SK-N-MC (cell line): ENCODE data around the gene CAGE1.

Experiments used
- EZH2 ChIP-seq: fragments of 200-600 bp; sonication (generic); IDR thresholded peaks from one replicate; pipeline ENCODE4 v1.6.1; 2017; ENCODE audit warnings: antibody characterized with exemption
- FOXP2 ChIP-seq: optimal IDR thresholded peaks from 2 replicates; pipeline ENCODE3; 2011; ENCODE audit warnings: mild to moderate bottlenecking, moderate library complexity; ENCODE audit not compliant: insufficient read depth; ENCODE audit errors: extremely low read length, control extremely low read depth
- POLR2AphosphoS5 ChIP-seq: IDR thresholded peaks from 2 replicates; pipeline ENCODE4 v1.6.1; 2012; ENCODE audit warnings: mild to moderate bottlenecking, low read depth, low read length, borderline replicate concordance

DNA sequence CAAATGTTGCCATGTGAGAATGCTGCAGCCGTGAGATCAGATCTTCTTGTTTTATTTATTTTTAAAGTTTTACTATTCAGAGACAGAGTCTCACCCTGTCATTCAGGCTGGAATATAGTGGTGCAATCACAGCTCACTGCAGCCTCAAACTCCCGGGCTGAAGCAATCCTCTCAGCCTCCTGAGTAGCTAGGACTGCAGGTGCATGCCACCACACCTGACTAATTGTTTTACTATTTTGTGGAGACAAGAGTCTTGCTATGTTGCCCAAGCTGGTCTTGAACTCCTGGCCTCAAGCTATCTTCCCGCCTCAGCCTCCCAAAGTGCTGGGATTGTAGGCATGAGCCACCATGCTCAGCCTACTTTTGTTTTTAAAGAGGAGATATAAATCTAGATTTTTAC lies 54.0 kb downstream of the CAGE1 start:
- no peak for TF ChIP-seq EZH2
- no peak for TF ChIP-seq POLR2AphosphoS5
- TF ChIP-seq FOXP2 = no peak
